HG03139 (cell line): ENCODE data around the gene PPP1R14C.
"Not testable (repeated sequence)": the region's sequence is repeated elsewhere in the genome, so short reads cannot be mapped to it uniquely, and the experiment has no call there.

Experiments used
- ATAC-seq: cut with Tn5 transposase; IDR thresholded peaks from one replicate; pipeline ENCODE4 v1.9.1; 2021; ENCODE audit not compliant: unreplicated experiment

Gene PPP1R14C

GRCh38 chr6:150212778-150213177 is 69.9 kb downstream of the PPP1R14C start:
- no peak for ATAC-seq

GRCh38 chr6:150213301-150213700 is 70.5 kb downstream of the PPP1R14C start:
- ATAC-seq: no peak

- ATAC-seq: no peak
Observed at GRCh38 chr6:150214310-150214709, 71.5 kb downstream of the PPP1R14C start.

- ATAC-seq: no peak
Observed at GRCh38 chr6:150220634-150221551, 78.0 kb downstream of the PPP1R14C start.

GRCh38 chr6:150224820-150225219 is 82.0 kb downstream of the PPP1R14C start:
- no peak for ATAC-seq

- ATAC-seq: no peak
Observed at GRCh38 chr6:150227281-150227680, 84.4 kb downstream of the PPP1R14C start.

- no peak for ATAC-seq
Observed at GRCh38 chr6:150228072-150228733, 85.4 kb downstream of the PPP1R14C start.

GRCh38 chr6:150229436-150230163 is 86.8 kb downstream of the PPP1R14C start:
- no peak for ATAC-seq

- ATAC-seq: no peak
Observed at GRCh38 chr6:150230164-150230561, 87.3 kb downstream of the PPP1R14C start.

- ATAC-seq: no peak
Observed at GRCh38 chr6:150230832-150231524, 88.1 kb downstream of the PPP1R14C start.

- ATAC-seq: no peak
Observed at GRCh38 chr6:150231525-150231850, 88.6 kb downstream of the PPP1R14C start.

GRCh38 chr6:150233843-150234269 is 91.0 kb downstream of the PPP1R14C start:
- no peak for ATAC-seq

GRCh38 chr6:150235218-150235617 is 92.4 kb downstream of the PPP1R14C start:
- ATAC-seq: no peak

- no peak for ATAC-seq
Observed at GRCh38 chr6:150236114-150236513, 93.3 kb downstream of the PPP1R14C start.

- ATAC-seq: no peak
Observed at GRCh38 chr6:150236544-150236943, 93.7 kb downstream of the PPP1R14C start.

- no peak for ATAC-seq
Observed at GRCh38 chr6:150237626-150238025, 94.8 kb downstream of the PPP1R14C start.

- ATAC-seq: no peak
Observed at GRCh38 chr6:150238336-150238741, 95.5 kb downstream of the PPP1R14C start.

GRCh38 chr6:150238846-150239407 is 96.1 kb downstream of the PPP1R14C start:
- no peak for ATAC-seq

- ATAC-seq: not testable (repeated sequence)
Observed at GRCh38 chr6:150241756-150242155, 98.9 kb downstream of the PPP1R14C start.

GRCh38 chr6:150243620-150244314 is 100.9 kb downstream of the PPP1R14C start:
- no peak for ATAC-seq
